Measurements from ENCODE around the gene MAD2L1.

MAD2L1 gene

GRCh38 chr4:120008957-120009356 lies 57.7 kb downstream of the MAD2L1 start:
- TF ChIP-seq EP300 (IDR thresholded peaks at IDR 0.05; ENCODE audit: borderline replicate concordance), result no peak
- TF ChIP-seq USF1 (IDR thresholded peaks at IDR 0.05), result no peak
- TF ChIP-seq NFIC (IDR thresholded peaks at IDR 0.05), result no peak
- no peak for TF ChIP-seq CEBPB (IDR thresholded peaks at IDR 0.05)
- TF ChIP-seq ZBTB7A (IDR thresholded peaks at IDR 0.05; ENCODE audit: low read depth), result no peak
- TF ChIP-seq TAF1 (IDR thresholded peaks at IDR 0.05; ENCODE audit: low read depth), result no peak
- TF ChIP-seq, protein P1, sequence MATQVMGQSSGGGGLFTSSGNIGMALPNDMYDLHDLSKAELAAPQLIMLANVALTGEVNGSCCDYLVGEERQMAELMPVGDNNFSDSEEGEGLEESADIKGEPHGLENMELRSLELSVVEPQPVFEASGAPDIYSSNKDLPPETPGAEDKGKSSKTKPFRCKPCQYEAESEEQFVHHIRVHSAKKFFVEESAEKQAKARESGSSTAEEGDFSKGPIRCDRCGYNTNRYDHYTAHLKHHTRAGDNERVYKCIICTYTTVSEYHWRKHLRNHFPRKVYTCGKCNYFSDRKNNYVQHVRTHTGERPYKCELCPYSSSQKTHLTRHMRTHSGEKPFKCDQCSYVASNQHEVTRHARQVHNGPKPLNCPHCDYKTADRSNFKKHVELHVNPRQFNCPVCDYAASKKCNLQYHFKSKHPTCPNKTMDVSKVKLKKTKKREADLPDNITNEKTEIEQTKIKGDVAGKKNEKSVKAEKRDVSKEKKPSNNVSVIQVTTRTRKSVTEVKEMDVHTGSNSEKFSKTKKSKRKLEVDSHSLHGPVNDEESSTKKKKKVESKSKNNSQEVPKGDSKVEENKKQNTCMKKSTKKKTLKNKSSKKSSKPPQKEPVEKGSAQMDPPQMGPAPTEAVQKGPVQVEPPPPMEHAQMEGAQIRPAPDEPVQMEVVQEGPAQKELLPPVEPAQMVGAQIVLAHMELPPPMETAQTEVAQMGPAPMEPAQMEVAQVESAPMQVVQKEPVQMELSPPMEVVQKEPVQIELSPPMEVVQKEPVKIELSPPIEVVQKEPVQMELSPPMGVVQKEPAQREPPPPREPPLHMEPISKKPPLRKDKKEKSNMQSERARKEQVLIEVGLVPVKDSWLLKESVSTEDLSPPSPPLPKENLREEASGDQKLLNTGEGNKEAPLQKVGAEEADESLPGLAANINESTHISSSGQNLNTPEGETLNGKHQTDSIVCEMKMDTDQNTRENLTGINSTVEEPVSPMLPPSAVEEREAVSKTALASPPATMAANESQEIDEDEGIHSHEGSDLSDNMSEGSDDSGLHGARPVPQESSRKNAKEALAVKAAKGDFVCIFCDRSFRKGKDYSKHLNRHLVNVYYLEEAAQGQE (IDR thresholded peaks at IDR 0.05; ENCODE audit: low read depth), result no peak
- TF ChIP-seq CREB1 (IDR thresholded peaks at IDR 0.05; ENCODE audit: low read depth), result no peak
- TF ChIP-seq FOXM1 (IDR thresholded peaks at IDR 0.05; ENCODE audit: borderline replicate concordance, low read depth), result no peak
- no peak for TF ChIP-seq RAD21 (IDR thresholded peaks at IDR 0.05; ENCODE audit: low read depth)
- TF ChIP-seq MAX (IDR thresholded peaks at IDR 0.05), result no peak
- no peak for TF ChIP-seq TEAD4 (IDR thresholded peaks at IDR 0.05)
- no peak for TF ChIP-seq TCF12 (IDR thresholded peaks at IDR 0.05; ENCODE audit: low read depth)
- TF ChIP-seq YY1 (IDR thresholded peaks at IDR 0.05; ENCODE audit: low read depth), result no peak
- no peak for TF ChIP-seq EGR1 (IDR thresholded peaks at IDR 0.05)

DNA sequence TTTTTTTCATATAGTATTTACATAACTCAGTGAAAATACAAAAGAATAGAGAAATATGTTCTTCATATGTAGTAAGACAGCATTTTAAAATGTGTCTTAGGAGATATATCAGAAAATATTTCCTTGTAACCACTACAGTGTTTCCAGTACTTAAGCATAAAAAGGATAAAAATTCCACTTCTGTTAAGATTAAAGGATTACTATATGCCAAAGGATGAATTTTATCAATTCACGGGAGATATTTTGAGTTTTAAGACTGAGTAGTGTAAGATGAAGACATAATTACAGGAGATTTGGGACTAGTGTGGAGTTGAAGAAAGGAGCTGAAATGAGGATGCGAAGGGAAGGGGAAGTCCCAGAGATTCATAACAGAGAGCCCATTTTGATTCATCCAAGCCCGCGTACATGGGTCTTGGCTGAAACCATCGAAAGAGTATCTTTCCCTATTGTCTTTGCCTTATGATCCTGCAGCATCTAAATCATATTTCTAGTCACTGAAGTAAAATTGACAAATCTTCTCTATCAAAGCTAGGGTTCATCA lies 58.7 kb downstream of the MAD2L1 start:
- TF ChIP-seq TCF12 (IDR thresholded peaks at IDR 0.05; ENCODE audit: low read depth) (no peak), NFIC (IDR thresholded peaks at IDR 0.05) (no peak), RAD21 (IDR thresholded peaks at IDR 0.05; ENCODE audit: low read depth) (no peak)
- TF ChIP-seq, protein P1 (IDR thresholded peaks at IDR 0.05; ENCODE audit: low read depth), result no peak

- no peak for TF ChIP-seq CREB1 (IDR thresholded peaks at IDR 0.05; ENCODE audit: low read depth)
- TF ChIP-seq YY1 (IDR thresholded peaks at IDR 0.05; ENCODE audit: low read depth), result no peak
- TF ChIP-seq TAF1 (IDR thresholded peaks at IDR 0.05; ENCODE audit: low read depth), result no peak
- no peak for TF ChIP-seq EP300 (IDR thresholded peaks at IDR 0.05; ENCODE audit: borderline replicate concordance)
- TF ChIP-seq MAX (IDR thresholded peaks at IDR 0.05), result no peak
- TF ChIP-seq ZBTB7A (IDR thresholded peaks at IDR 0.05; ENCODE audit: low read depth), result no peak
- TF ChIP-seq NFIC (IDR thresholded peaks at IDR 0.05), result no peak
- no peak for TF ChIP-seq CEBPB (IDR thresholded peaks at IDR 0.05)
- no peak for TF ChIP-seq RAD21 (IDR thresholded peaks at IDR 0.05; ENCODE audit: low read depth)
- no peak for TF ChIP-seq USF1 (IDR thresholded peaks at IDR 0.05)
- TF ChIP-seq EGR1 (IDR thresholded peaks at IDR 0.05), result no peak
- TF ChIP-seq, protein P1 (IDR thresholded peaks at IDR 0.05; ENCODE audit: low read depth), result no peak
- TF ChIP-seq TCF12 (IDR thresholded peaks at IDR 0.05; ENCODE audit: low read depth), result no peak
- TF ChIP-seq FOXM1 (IDR thresholded peaks at IDR 0.05; ENCODE audit: borderline replicate concordance, low read depth), result no peak
- TF ChIP-seq TEAD4 (IDR thresholded peaks at IDR 0.05), result no peak
Measured at GRCh38 chr4:120007191-120007871, 59.3 kb downstream of the MAD2L1 start.
